Measurements from ENCODE around the gene YY1AP1.
A peak's percentile ranks its signal among the peaks of the same experiment; 100 is the strongest.
"Not testable (repeated sequence)": the region's sequence is repeated elsewhere in the genome, so short reads cannot be mapped to it uniquely, and the experiment has no call there.

The YY1AP1 gene

DNA sequence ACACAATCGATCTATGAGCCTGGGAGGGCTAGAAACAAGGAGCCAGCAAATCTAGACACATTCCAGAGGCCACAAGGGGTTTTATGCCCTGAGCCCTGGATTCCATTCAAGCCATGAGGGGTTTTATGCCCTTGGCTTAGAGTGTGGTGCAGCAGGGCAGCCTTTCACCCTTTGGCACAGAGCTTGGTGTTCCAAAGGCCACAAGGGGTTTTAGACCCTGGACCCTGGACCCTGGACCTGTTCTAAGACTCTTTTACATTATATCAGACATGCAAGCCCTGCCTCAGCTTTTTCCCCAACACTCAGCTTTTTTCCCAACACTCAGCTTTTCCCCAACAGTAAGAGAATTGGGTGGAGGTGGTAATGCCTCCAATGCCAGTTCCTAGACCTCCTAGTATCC lies 65.2 kb downstream of the YY1AP1 start:
- H3K36me3 ChIP-seq = no peaks in the 10 kb centered on the region
- no peak overlapping the region for H3K27ac ChIP-seq
- TF ChIP-seq, protein P1, sequence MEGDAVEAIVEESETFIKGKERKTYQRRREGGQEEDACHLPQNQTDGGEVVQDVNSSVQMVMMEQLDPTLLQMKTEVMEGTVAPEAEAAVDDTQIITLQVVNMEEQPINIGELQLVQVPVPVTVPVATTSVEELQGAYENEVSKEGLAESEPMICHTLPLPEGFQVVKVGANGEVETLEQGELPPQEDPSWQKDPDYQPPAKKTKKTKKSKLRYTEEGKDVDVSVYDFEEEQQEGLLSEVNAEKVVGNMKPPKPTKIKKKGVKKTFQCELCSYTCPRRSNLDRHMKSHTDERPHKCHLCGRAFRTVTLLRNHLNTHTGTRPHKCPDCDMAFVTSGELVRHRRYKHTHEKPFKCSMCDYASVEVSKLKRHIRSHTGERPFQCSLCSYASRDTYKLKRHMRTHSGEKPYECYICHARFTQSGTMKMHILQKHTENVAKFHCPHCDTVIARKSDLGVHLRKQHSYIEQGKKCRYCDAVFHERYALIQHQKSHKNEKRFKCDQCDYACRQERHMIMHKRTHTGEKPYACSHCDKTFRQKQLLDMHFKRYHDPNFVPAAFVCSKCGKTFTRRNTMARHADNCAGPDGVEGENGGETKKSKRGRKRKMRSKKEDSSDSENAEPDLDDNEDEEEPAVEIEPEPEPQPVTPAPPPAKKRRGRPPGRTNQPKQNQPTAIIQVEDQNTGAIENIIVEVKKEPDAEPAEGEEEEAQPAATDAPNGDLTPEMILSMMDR (IDR thresholded peaks at IDR 0.05) = no peak
- no peak overlapping the region for H3K4me3 ChIP-seq
- DNase-seq = no peak
- intact Hi-C loops (cut with DNase I; ENCODE audit: low total_unique reads) = no loop called here
- H3K27me3 ChIP-seq = no peaks in the 10 kb centered on the region
- H3K4me1 ChIP-seq = no peaks in the 10 kb centered on the region
- H3K9me3 ChIP-seq = no peaks in the 10 kb centered on the region

DNA sequence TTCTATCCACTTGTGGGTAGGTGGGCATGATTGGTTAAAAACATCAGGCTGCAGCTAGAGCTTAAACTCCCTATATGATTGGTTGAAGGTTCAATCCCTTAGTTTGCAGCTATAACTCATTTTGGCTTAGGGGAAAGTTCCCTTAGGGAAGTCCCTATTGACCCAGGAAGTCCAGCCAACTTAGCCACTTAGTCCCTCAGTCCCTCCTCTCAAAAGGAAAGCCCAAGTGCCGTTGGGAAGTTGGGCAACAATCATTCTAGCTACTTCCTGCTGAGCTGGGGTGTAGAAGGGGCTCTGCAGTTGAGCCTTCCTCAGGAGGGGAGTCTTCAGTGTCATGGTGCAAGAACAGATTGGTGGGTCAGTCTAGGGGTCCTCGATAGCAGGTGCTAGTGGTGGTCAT lies 66.4 kb downstream of the YY1AP1 start:
- Histone ChIP-seq H3K27me3 (no peaks in the 10 kb centered on the region), H3K9me3 (no peaks in the 10 kb centered on the region), H3K4me3 (no peak overlapping the region), H3K4me1 (no peaks in the 10 kb centered on the region), H3K27ac (no peak overlapping the region), H3K36me3 (no peaks in the 10 kb centered on the region)
- intact Hi-C loops (cut with DNase I; ENCODE audit: low total_unique reads) = no loop called here
- TF ChIP-seq, protein P1 (IDR thresholded peaks at IDR 0.05) = no peak
- DNase-seq = no peak

DNA sequence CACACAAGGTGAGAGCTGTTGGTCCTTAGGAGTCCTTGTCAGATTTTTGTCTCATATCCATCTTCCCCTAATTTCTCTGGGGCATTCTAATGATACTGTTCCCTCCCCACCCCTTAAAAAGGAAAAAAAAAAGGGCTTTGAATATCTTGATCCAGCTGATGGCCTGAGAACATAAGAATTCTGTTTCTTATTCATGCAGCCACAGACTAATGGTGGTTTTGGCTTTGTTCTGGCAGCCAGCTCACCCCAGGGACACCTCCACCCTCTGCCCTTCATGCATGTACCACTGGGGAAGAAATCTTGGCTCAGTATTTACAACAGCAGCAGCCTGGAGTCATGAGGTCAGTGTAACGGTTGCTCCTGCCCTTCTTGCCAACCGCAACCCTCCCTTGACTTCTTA lies 75.3 kb downstream of the YY1AP1 start:
- H3K9me3 ChIP-seq; H3K4me1 ChIP-seq; DNase-seq; H3K4me3 ChIP-seq; H3K27me3 ChIP-seq; H3K27ac ChIP-seq; intact Hi-C loops (cut with DNase I; ENCODE audit: low total_unique reads): not testable (repeated sequence)
- peaks cover 12 to 24% (median 14%) of the 10 kb centered on the region in 3 donors for H3K36me3 ChIP-seq

DNA sequence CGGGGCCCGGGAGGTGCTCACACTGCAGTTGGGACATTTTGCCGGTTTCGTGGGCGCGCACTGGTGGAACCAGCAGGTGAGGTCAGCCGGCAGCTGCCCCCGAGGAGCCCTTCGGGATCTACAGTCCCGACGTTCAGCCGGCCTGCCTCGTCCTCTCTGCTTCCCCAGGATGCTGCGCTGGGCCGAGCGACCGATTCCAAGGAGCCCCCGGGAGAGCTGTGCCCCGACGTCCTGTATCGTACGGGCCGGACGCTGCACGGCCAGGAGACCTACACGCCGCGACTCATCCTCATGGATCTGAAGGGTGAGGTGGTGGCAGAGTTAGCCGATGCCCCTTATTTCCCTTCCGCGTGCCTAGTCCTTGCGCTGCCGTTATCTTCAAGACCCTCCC lies 78.3 kb downstream of the YY1AP1 start:
- DNase-seq; intact Hi-C loops (cut with DNase I; ENCODE audit: low total_unique reads); H3K9me3 ChIP-seq; H3K27ac ChIP-seq; H3K27me3 ChIP-seq; H3K4me1 ChIP-seq: not testable (repeated sequence)
- Histone ChIP-seq H3K4me3 (peak overlapping the region; percentile 54 to 74), H3K36me3 (peaks cover 12 to 19% (median 14%) of the 10 kb centered on the region in 3 donors)

DNA sequence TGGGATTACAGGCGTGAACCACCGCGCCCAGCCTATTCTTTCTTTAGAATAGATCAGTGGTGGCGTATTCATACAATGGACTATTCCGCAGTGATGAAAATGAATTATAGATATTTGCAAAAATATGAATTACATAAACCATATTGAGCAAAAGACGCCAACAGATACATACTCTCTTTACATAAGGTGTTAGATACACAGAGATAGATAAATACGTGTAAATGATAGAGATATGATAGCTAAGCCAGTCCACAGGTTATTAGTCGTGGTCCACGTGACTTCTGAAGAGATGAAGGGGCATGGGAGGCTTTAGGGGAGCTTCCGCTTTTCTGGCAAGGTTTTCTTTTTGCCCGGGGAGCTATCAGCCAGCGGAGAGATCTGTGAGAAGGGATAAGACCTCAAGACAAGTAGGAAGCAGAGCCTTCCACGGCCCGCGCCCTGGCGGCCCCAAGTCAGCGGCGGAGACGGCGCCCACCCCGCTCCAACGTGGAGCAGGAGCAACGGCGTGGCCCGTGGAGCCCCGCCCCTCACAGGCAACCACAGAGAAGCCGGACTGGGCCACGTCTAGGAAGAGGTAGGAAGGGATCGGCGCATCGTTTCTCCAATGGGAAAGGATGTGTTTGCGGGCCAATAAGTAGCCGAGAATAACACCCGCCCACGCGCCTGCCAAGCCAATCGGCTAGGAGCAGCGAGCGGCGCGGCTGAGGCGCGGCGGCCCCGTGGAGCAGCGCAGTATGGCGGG lies 78.9 kb downstream of the YY1AP1 start, which contains the start of gene MSTO1:
TSS of gene MSTO1 (plus strand) at position 704 of the 742 bp plus-strand sequence. CDS start at position 735, 31 bp downstream.
- intact Hi-C loops (cut with DNase I; ENCODE audit: low total_unique reads) = no loop called here
- H3K4me1 ChIP-seq = peaks cover 0 to 3% (median 0%) of the 10 kb centered on the region in 4 donors
- TF ChIP-seq, protein P1 (IDR thresholded peaks at IDR 0.05) = peak in 1 of 2 experiments; percentile 23

More for the DNA sequence above, 78.9 kb downstream of the YY1AP1 start, which contains the start of gene MSTO1:
- no peaks in the 10 kb centered on the region for H3K9me3 ChIP-seq
- DNase-seq = peak; percentile 98
- H3K4me3 ChIP-seq = peak within 1 kb of the TSS; percentile 54 to 74
- peak within 1 kb of the TSS; percentile 67 to 76 for H3K27ac ChIP-seq
- no peaks in the 10 kb centered on the region for H3K27me3 ChIP-seq
- H3K36me3 ChIP-seq = peaks cover 12 to 14% (median 14%) of the 10 kb centered on the region in 3 donors

All from tibial artery (tissue), 4 donors.